ENCODE data around the gene ERC2. TPM values are rescaled to one million over a fixed set of nuclear protein-coding genes. Genes with fewer than 3 reads are reported as not detected.

Gene ERC2
- total and polyA plus RNA-seq, 2 of the 8 experiments (the other 6 are each of a cell fraction or from before 2014, with no cell fraction given), result 16.4 to 22.8 TPM

- no peak overlapping the region for H3K27ac ChIP-seq (ENCODE audit: low read depth, low read length)
- ChIA-PET POLR2A (ENCODE audit: partially characterized antibody) (no interaction called here), CTCF (ENCODE audit: partially characterized antibody) (no interaction called here)
- no peak overlapping the region for H2BK15ac ChIP-seq (ENCODE audit: low read length)
- no peak overlapping the region for H3K9ac ChIP-seq (replicated peaks in 1 of 4; ENCODE audit: extremely low read depth in 1 of 4, low read depth in 3 of 4, low read length in 3 of 4)
- 96% methylated on average over 2 of the region's 2 CpGs; no CpG with 5 or more reads in 1 of the 2 experiments for WGBS, 2 experiments (ENCODE audit: extremely low coverage in 1 of 2, insufficient coverage in 1 of 2, insufficient read length in 1 of 2, insufficient replicate concordance in 2 of 2, low coverage in 1 of 2, low lambda C conversion rate in 2 of 2, missing lambda C conversion rate in 1 of 2)
- no peaks in the 10 kb centered on the region for H3K23me2 ChIP-seq (ENCODE audit: low read depth, low read length)
- no peak for TF ChIP-seq EP300 (IDR thresholded peaks at IDR 0.05; ENCODE audit: borderline replicate concordance in 1 of 2, low read depth in 2 of 2, low read length in 2 of 2)
- no peak overlapping the region for H3K18ac ChIP-seq (ENCODE audit: extremely low read depth, low read length)
- H3K9me3 ChIP-seq (ENCODE audit: insufficient read depth in 2 of 2, low read depth in 1 of 2, low read length in 1 of 2), result no peaks in the 10 kb centered on the region
- no peaks in the 10 kb centered on the region for H4K20me1 ChIP-seq (replicated peaks in 1 of 2; ENCODE audit: control insufficient read depth in 1 of 2, insufficient read depth in 2 of 2, low read length in 2 of 2)
- DNase-seq (ENCODE audit: low read depth in 1 of 2, low spot score in 2 of 2) (no peak), FAIRE-seq (no peak)
- H3K36me3 ChIP-seq (ENCODE audit: control insufficient read depth in 2 of 4, insufficient read depth in 4 of 4, low read length in 3 of 4), result no peaks in the 10 kb centered on the region
- no peak overlapping the region for H4K5ac ChIP-seq (ENCODE audit: insufficient read length, low read depth, low read length)
- no peak overlapping the region for H3K56ac ChIP-seq (replicated peaks; ENCODE audit: insufficient read length, low read depth, low read length)
- no peak overlapping the region for H2BK20ac ChIP-seq (ENCODE audit: low read length)
- no peaks in the 10 kb centered on the region for H3K4me1 ChIP-seq (replicated peaks in 1 of 4; ENCODE audit: control insufficient read depth in 3 of 4, insufficient read depth in 4 of 4, low read length in 3 of 4)
- H3K4me3 ChIP-seq (ENCODE audit: extremely low read depth in 1 of 4, insufficient read depth in 2 of 4, low read depth in 3 of 4, low read length in 4 of 4), result no peak overlapping the region
- no peak overlapping the region for H3K4ac ChIP-seq (replicated peaks; ENCODE audit: insufficient read length, low read depth, low read length)
- H3K23ac ChIP-seq (ENCODE audit: insufficient read length), result no peak overlapping the region
- no peaks in the 10 kb centered on the region for H3K27me3 ChIP-seq (replicated peaks in 1 of 4; ENCODE audit: control insufficient read depth in 3 of 4, extremely low read depth in 1 of 4, insufficient read depth in 3 of 4, low read length in 3 of 4)
- no peaks in the 10 kb centered on the region for H3K79me2 ChIP-seq (ENCODE audit: control insufficient read depth in 1 of 2, insufficient read depth in 2 of 2, low read length in 2 of 2)
- H2BK12ac ChIP-seq (ENCODE audit: low read depth, low read length), result no peak overlapping the region
- H2AFZ ChIP-seq (ENCODE audit: low read length), result no peak overlapping the region
- no peaks in the 10 kb centered on the region for H3K79me1 ChIP-seq (ENCODE audit: low read depth, low read length)
- H3K4me2 ChIP-seq (ENCODE audit: insufficient read depth in 1 of 2, low read depth in 2 of 2, low read length in 2 of 2), result no peak overlapping the region
- no peak overlapping the region for H3K14ac ChIP-seq (ENCODE audit: insufficient read length)
- no peak overlapping the region for H2BK120ac ChIP-seq (replicated peaks; ENCODE audit: low read depth, low read length)
- no peak overlapping the region for H2BK5ac ChIP-seq (ENCODE audit: low read depth, low read length)
- no peak overlapping the region for H4K8ac ChIP-seq (ENCODE audit: extremely low read depth, insufficient read depth, low read length)
- no peak overlapping the region for H2AK5ac ChIP-seq (ENCODE audit: low read depth, low read length)
- H4K91ac ChIP-seq (replicated peaks; ENCODE audit: insufficient read length, low read length), result no peak overlapping the region
Observed at GRCh38 chr3:55942868-55943267, 525.4 kb downstream of the ERC2 start.

All from H1 (cell line).